Muscle layer of colon (tissue), 2 donors: ENCODE data around the gene GLDN.
"Not testable (repeated sequence)": the region's sequence is repeated elsewhere in the genome, so short reads cannot be mapped to it uniquely, and the experiment has no call there.

Experiments used
- H3K27ac ChIP-seq: one replicate; pipeline ENCODE4 v1.7.0; 2013; ENCODE audit warnings: low read depth, mild to moderate bottlenecking, low read length, moderate library complexity
- H3K27me3 ChIP-seq, 2 donors: one replicate each; pipeline ENCODE4 v1.7.0; 2013; ENCODE audit warnings: low read length in 2 of 2, mild to moderate bottlenecking in 2 of 2; ENCODE audit not compliant: insufficient read depth in 2 of 2, control insufficient read depth in 1 of 2
- H3K36me3 ChIP-seq: one replicate; pipeline ENCODE4 v1.7.0; 2013; ENCODE audit warnings: mild to moderate bottlenecking, low read length; ENCODE audit not compliant: insufficient read depth
- H3K4me1 ChIP-seq: one replicate; pipeline ENCODE4 v1.7.0; 2013; ENCODE audit warnings: mild to moderate bottlenecking, low read length; ENCODE audit not compliant: insufficient read depth
- H3K4me3 ChIP-seq, 2 donors: one replicate each; pipeline ENCODE4 v1.7.0; 2013; ENCODE audit warnings: low read length in 2 of 2, low read depth in 1 of 2, mild to moderate bottlenecking in 1 of 2, moderate library complexity in 1 of 2
- H3K9ac ChIP-seq: one replicate; pipeline ENCODE4 v1.7.0; 2013; ENCODE audit warnings: low read length
- H3K9me3 ChIP-seq: one replicate; pipeline ENCODE4 v1.7.0; 2013; ENCODE audit warnings: mild to moderate bottlenecking, low read length
- donor health status: abdominal sarcoma.
- donor health status: Adenocarcinoma of cecum.

The GLDN gene

DNA sequence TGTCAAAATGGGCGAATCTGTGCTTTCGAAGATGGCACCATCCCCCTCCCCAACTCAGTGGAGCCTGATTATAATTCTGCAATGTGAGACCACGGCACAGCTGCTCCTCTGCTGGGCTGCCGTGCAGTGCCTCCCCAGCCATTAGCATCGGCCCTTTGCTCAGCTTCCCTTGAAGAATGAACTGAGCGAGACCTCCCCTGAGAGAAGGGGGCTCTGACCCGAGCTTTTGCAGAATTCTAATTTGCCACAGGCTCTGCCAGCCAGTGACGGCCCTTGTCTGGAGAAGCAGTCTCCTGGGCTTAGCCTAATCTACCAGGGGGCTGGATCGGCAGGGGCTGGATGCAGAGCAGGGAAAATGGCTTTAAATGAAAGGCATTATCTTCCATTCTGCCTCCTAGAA, 57.2 kb downstream of the GLDN start:
- Histone ChIP-seq H3K4me3 (no peak overlapping the region), H3K9ac (no peak overlapping the region), H3K9me3 (no peaks in the 10 kb centered on the region), H3K27me3 (no peaks in the 10 kb centered on the region), H3K27ac (no peak overlapping the region), H3K36me3 (no peaks in the 10 kb centered on the region), H3K4me1 (no peaks in the 10 kb centered on the region)

DNA sequence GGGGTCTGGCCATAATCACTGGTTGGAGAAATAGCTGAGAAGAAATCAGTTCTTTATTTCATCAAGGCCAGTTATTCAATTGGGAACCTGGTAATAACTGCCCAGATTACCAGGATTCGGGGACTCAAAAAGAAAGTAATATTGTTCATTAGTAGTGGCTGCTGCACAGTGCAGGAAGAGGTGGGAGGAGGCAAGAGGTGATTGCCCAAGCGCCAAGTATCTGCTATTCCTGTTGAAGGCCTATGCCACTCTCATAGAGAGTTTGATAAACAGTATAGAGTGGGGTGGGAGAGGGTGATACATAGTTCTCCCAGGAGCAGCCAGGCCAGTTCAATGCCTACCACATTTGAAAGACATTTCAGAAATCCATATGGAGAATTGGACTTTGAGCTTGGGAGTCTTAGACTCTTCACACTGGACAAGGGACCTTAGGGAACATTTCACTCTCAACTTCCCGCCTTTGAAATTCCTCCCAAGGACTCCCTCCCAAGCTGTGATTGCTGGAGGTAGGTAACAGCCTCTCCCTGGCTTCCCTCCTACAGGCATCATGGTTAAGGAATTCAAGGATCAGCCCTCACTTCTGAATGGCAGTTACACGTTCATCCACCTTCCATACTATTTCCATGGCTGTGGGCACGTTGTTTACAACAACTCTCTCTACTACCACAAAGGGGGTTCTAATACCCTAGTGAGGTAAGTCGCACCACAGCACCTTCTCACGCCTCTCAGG, 59.8 kb downstream of the GLDN start:
- no peak overlapping the region for H3K27ac ChIP-seq
- H3K9me3 ChIP-seq = no peaks in the 10 kb centered on the region
- no peaks in the 10 kb centered on the region for H3K36me3 ChIP-seq
- no peak overlapping the region for H3K9ac ChIP-seq
- H3K4me1 ChIP-seq = no peaks in the 10 kb centered on the region
- no peak overlapping the region for H3K4me3 ChIP-seq
- no peaks in the 10 kb centered on the region for H3K27me3 ChIP-seq

DNA sequence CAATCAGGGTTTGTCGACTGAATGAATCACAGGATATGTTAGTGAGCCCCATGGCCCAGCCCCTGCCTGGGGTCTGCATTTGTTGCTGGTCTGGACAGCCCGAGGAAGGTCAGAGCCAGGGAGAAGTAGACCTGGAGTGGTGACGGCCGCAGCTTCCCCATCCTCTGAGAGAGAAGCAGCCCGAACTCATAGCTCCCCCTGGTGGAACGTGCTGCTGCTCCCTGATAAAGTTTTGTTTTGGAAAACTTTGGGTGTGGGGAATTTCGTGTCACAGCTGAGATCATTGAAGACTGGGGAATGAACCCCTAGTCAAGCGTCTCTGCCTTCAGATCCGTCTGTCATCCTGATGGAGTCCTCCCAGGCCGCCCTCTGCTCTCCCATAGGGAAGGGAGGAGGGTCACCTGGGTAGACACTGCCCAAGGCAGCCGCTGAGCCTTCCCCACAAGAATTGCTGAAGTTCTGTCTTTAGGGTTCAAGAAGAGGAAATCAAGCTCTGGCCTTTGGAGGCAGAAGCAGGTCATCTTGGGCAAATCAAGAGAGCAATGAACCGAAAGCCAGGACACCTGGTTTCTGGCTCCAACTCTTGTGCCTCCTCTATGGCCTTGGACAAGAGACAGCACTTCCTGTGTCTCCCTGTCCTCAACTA, 60.5 kb downstream of the GLDN start:
- Histone ChIP-seq H3K27ac (no peak overlapping the region), H3K27me3 (no peaks in the 10 kb centered on the region)

DNA sequence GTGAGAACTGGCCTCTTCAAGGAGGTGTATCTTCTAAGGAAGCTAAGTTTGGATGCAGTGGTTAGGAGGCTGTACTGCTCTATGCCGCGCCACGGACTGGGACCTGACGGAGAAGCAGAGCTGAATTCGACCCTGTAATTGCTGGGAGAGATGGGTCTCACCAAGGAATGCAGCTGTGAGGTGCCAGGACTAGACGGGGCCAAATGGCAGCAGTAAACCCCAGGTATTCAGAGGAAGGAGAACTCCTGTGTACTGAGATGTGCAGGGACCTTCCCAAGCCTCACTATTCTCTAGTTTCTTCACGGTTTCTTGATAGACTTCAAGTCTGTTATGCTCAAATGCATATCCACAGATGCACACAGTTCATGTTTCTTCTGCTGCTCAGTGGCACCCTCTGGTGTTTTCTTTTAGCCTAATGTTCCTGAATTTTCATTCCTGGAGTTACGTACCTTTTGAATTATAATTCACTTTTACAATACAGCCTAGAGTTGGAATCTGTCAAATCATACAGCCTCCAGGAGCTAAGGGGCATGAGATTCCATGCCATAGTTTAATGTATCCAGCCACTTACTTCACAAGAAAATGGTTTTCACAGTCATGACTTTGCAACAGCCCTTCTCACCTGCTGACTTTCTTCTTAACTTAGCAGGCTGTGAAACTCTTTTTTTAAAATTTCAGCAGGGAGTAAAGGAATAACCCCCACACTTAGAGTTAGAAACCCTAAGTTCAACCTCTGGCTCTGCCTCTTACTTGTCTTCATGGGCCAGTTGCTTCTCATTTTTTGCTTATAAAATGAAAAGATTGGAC, 61.8 kb downstream of the GLDN start:
- no peak overlapping the region for H3K4me3 ChIP-seq
- H3K27ac ChIP-seq = no peak overlapping the region
- no peak overlapping the region for H3K9ac ChIP-seq
- no peaks in the 10 kb centered on the region for H3K36me3 ChIP-seq
- H3K9me3 ChIP-seq = no peaks in the 10 kb centered on the region
- no peaks in the 10 kb centered on the region for H3K4me1 ChIP-seq
- no peaks in the 10 kb centered on the region for H3K27me3 ChIP-seq

More for the DNA sequence above, 60.5 kb downstream of the GLDN start:
- H3K9ac ChIP-seq = no peak overlapping the region
- no peak overlapping the region for H3K4me3 ChIP-seq
- H3K4me1 ChIP-seq = no peaks in the 10 kb centered on the region
- no peaks in the 10 kb centered on the region for H3K36me3 ChIP-seq
- H3K9me3 ChIP-seq = no peaks in the 10 kb centered on the region

DNA sequence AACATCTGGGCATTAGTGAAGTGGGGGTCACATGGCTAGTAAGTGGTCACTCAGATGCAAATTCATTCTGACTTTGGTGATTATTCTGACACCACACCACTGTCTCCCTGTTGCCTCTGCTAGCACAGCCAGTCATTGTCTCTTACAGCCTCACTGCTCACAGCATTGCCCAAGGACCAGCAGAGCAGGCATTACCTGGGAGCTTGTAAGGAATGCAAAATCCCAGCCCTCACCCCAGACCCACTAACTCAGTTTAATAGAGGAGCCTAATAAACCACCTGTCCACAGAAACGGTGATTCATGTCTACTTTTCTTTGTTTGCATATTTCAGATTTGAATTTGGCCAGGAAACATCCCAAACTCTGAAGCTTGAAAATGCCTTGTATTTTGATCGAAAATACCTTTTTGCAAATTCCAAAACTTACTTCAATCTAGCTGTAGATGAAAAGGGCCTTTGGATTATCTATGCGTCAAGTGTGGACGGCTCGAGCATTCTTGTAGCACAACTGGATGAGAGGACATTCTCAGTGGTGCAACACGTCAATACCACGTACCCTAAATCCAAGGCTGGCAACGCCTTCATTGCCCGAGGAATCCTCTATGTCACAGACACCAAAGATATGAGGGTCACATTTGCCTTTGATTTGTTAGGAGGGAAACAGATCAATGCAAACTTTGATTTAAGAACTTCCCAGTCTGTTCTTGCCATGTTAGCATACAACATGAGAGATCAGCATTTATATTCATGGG, 62.7 kb downstream of the GLDN start:
- H3K4me1 ChIP-seq = no peaks in the 10 kb centered on the region
- no peaks in the 10 kb centered on the region for H3K27me3 ChIP-seq
- H3K9me3 ChIP-seq = no peaks in the 10 kb centered on the region
- no peak overlapping the region for H3K4me3 ChIP-seq
- no peak overlapping the region for H3K9ac ChIP-seq
- H3K36me3 ChIP-seq = no peaks in the 10 kb centered on the region
- no peak overlapping the region for H3K27ac ChIP-seq

DNA sequence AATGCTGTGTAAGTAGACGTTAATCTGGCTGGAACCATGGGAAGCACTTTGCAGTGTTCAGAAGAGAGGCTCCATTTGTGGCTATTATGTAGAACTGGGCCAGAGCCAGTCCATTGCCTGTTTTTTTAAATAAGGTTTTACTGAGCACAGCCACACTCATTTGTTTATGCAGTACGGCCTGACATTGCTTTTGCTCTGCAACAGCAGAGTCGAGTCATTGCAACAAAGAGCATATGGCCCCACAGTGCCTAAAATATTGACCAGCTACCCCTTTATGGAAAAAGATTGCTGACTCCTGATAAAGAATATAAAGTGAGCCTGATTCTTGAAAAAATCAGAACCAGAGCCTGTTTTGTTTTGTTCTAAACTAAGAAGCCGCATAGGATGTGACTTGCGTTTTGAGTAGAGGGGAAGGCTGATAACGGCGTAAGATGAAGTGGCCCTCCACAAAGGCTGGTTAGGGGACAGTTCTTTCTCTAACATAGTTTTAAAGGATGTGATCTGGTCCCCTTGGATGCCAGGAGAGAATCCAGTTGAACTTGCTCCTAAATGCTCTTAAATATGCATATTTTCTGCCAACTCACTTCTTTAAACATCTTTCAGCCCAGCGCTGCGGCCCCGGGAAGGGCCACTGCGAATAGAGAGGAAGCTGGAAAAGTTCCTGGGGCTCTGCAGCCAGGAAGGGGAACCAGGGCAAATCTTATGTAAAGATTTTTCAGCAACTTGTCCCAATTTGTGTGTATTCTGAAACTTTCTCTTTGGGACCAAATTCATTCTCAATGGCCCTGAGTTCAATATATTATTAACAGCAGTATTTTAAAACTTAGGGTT, 64.5 kb downstream of the GLDN start:
- no peaks in the 10 kb centered on the region for H3K27me3 ChIP-seq
- no peak overlapping the region for H3K4me3 ChIP-seq
- H3K9ac ChIP-seq = no peak overlapping the region
- H3K9me3 ChIP-seq = no peaks in the 10 kb centered on the region
- H3K4me1 ChIP-seq = no peaks in the 10 kb centered on the region
- H3K27ac ChIP-seq = no peak overlapping the region
- no peaks in the 10 kb centered on the region for H3K36me3 ChIP-seq

DNA sequence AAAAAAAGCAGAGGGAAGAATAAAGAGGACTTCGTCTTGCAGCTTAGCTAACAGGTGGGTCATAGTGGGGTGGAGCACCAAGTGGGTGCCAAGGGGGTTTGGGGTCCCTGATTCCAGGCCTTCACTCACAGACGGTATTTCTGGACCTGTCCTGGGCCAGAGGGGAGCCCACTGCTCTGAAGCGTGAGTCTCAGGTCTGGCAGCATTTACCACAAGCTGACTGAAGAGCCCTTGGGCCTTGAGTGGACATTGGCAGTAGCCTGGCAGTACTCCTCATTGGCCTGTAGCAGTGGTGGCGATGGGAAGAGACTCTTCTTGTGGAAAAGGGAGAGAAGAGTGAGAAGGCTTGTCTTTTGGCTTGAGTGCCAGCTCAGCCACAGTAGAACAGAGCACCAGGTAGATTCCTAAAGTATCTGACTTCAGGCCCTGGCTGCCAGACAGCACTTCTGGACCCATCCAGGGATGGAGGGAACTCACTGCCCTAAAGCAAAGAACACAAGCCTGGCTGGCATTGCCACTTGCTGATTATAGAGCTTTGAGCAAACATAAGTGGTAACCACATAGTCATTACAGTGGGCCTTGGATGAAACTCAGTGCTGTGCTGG, 72.9 kb downstream of the GLDN start:
- Histone ChIP-seq H3K9me3 (no peaks in the 10 kb centered on the region), H3K27ac (no peak overlapping the region)

DNA sequence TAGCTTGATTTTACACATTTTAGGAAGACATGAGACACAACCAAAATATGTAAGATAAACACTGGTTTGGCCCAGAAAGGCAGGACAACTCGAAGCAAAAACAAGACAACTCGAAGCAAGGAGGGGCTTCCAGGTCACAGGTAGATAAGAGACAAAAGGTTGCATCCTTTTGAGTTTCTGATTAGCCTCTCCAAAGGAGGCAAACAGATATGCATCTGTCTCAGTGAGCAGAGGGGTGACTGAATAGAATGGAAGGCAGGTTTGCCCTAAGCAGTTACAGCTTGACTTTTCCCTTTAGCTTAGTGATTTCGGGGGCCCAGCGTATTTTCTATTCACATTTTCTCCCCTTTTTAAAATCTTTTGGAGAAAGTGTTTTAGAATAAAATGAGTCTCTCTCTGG, 74.7 kb downstream of the GLDN start:
- no peaks in the 10 kb centered on the region for H3K9me3 ChIP-seq
- H3K27me3 ChIP-seq = no peaks in the 10 kb centered on the region
- H3K36me3 ChIP-seq = no peaks in the 10 kb centered on the region
- no peak overlapping the region for H3K27ac ChIP-seq
- no peaks in the 10 kb centered on the region for H3K4me1 ChIP-seq
- no peak overlapping the region for H3K4me3 ChIP-seq
- no peak overlapping the region for H3K9ac ChIP-seq

More for the DNA sequence above, 72.9 kb downstream of the GLDN start:
- no peak overlapping the region for H3K9ac ChIP-seq
- no peaks in the 10 kb centered on the region for H3K27me3 ChIP-seq
- H3K4me3 ChIP-seq = no peak overlapping the region
- H3K4me1 ChIP-seq = no peaks in the 10 kb centered on the region
- H3K36me3 ChIP-seq = no peaks in the 10 kb centered on the region

DNA sequence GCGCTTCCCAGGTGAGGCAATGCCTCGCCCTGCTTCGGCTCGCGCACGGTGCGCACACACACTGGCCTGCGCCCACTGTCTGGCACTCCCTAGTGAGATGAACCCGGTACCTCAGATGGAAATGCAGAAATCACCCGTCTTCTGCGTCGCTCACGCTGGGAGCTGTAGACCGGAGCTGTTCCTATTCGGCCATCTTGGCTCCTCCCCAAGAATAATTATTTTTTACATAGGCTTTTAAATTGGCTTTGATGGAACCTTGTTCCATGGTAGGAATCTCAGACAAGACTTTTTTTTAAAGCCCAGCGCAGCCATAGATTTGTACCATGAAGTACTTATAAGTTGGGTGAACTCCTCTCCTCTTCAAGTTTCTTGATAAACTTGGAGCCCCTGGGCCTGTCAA, 81.6 kb downstream of the GLDN start:
- H3K4me1 ChIP-seq, H3K36me3 ChIP-seq: not testable (repeated sequence)

DNA sequence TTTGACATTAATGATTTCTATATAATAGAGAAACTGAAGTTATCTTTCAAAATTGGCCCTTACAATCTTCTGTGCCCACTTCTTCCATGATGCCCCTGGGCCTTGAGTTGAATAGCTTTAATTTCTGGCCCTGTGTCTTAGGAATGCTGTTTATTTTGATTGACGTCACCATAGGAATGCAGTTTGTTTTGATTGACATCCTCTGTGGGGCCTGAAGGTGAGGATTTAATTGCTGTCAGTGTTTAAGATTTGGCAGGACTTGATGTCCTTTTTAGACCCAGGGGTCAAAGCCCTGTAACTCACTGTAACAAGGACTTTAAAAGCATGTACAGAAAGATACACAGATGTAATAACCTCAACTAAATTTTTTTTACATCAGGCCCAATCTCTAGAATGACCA, 83.3 kb downstream of the GLDN start:
- H3K4me3 ChIP-seq = no peak overlapping the region
- no peaks in the 10 kb centered on the region for H3K4me1 ChIP-seq

More for the DNA sequence above, 81.6 kb downstream of the GLDN start:
- H3K4me3 ChIP-seq, H3K27ac ChIP-seq, H3K27me3 ChIP-seq, H3K9me3 ChIP-seq, H3K9ac ChIP-seq: not testable (repeated sequence)

More for the DNA sequence above, 83.3 kb downstream of the GLDN start:
- H3K27me3 ChIP-seq = no peaks in the 10 kb centered on the region
- no peak overlapping the region for H3K27ac ChIP-seq
- no peaks in the 10 kb centered on the region for H3K9me3 ChIP-seq
- H3K9ac ChIP-seq = no peak overlapping the region
- no peaks in the 10 kb centered on the region for H3K36me3 ChIP-seq
